OCI-LY7 (cell line): Measurements from ENCODE around the gene S1PR1. TPM values are rescaled to one million over a fixed set of nuclear protein-coding genes. Genes with fewer than 3 reads are reported as not detected.

Experiments
- BruUV-seq: library from RNA; stranded (reverse); fragments of 400-500 nt; replicated peaks from 2 replicates; lab custom pipeline; 2021; lab: Mats Ljungman, UMichigan
- CTCF ChIA-PET: fragments of 300-600 bp; sonication (Branson Sonifier 250); formaldehyde crosslinking; loops from one replicate; lab custom pipeline; 2022; ENCODE audit warnings: antibody characterized with exemption; ENCODE audit not compliant: unreplicated experiment; lab: Charles Lee
- POLR2A ChIA-PET: fragments of 300-600 bp; sonication (Branson Sonifier 250); formaldehyde crosslinking; loops from one replicate; lab custom pipeline; 2022; ENCODE audit warnings: antibody characterized with exemption; lab: Charles Lee
- DNase-seq: peaks from one replicate; pipeline ENCODE4 v3.0.0-alpha.2; 2015; ENCODE audit warnings: low spot score
- H2AFZ ChIP-seq: fragments of 200-600 bp; sonication (generic), shearing (Covaris generic); 2 replicates; pipeline ENCODE4 v1.6.1; 2014; ENCODE audit warnings: mild to moderate bottlenecking, antibody characterized with exemption, low read length, moderate library complexity
- H3K27ac ChIP-seq: fragments of 200-600 bp; sonication (generic); 2 replicates; pipeline ENCODE4 v1.5.1; 2014; ENCODE audit warnings: mixed run types, low read depth, mild to moderate bottlenecking, moderate library complexity, low read length, inconsistent platforms; ENCODE audit not compliant: poor library complexity, severe bottlenecking
- H3K36me3 ChIP-seq: fragments of 200-600 bp; sonication (generic); 2 replicates; pipeline ENCODE4 v1.6.1; 2014; ENCODE audit warnings: mild to moderate bottlenecking, antibody characterized with exemption, low read length, moderate library complexity, mixed read lengths; ENCODE audit not compliant: insufficient read depth
- H3K4me1 ChIP-seq: fragments of 200-600 bp; sonication (generic); 2 replicates; pipeline ENCODE4 v1.5.1; 2014; ENCODE audit warnings: mild to moderate bottlenecking, low read length; ENCODE audit not compliant: insufficient read depth, poor library complexity, severe bottlenecking
- H3K4me2 ChIP-seq: fragments of 200-600 bp; sonication (generic); 2 replicates; pipeline ENCODE4 v1.6.1; 2014; ENCODE audit warnings: mild to moderate bottlenecking, low read length
- H3K4me3 ChIP-seq: fragments of 200-600 bp; sonication (generic); 2 replicates; pipeline ENCODE4 v1.5.1; 2014; ENCODE audit warnings: mild to moderate bottlenecking, low read depth, low read length; ENCODE audit not compliant: poor library complexity, severe bottlenecking
- H3K79me2 ChIP-seq: fragments of 200-600 bp; sonication (generic); 2 replicates; pipeline ENCODE4 v1.6.1; 2016; ENCODE audit warnings: low read depth, mild to moderate bottlenecking, low read length, moderate library complexity, mixed read lengths; ENCODE audit not compliant: insufficient read depth
- H3K9me2 ChIP-seq: fragments of 200-600 bp; sonication (generic); 2 replicates; pipeline ENCODE4 v1.6.1; 2016; ENCODE audit warnings: mild to moderate bottlenecking, low read length, mixed read lengths; ENCODE audit not compliant: insufficient read depth
- H3K9me3 ChIP-seq: fragments of 200-600 bp; sonication (generic); 2 replicates; pipeline ENCODE4 v1.6.1; 2014; ENCODE audit warnings: mild to moderate bottlenecking, mixed run types, low read length, mixed read lengths
- H4K20me1 ChIP-seq: fragments of 200-600 bp; sonication (generic); 2 replicates; pipeline ENCODE4 v1.6.1; 2014; ENCODE audit warnings: mild to moderate bottlenecking, antibody characterized with exemption, low read length, moderate library complexity, mixed read lengths; ENCODE audit not compliant: insufficient read depth
- CTCF ChIP-seq: fragments of 200-600 bp; sonication (generic); conservative IDR thresholded peaks from 2 replicates; pipeline ENCODE4 v1.5.1; 2014; ENCODE audit warnings: mild to moderate bottlenecking, antibody characterized with exemption, low read length, moderate library complexity, mixed read lengths
- EZH2phosphoT487 ChIP-seq: fragments of 200-600 bp; sonication (generic); IDR thresholded peaks from 2 replicates; pipeline ENCODE4 v1.6.1; 2018; ENCODE audit warnings: low read depth, borderline replicate concordance, mild to moderate bottlenecking, mixed run types, antibody characterized with exemption, low read length, moderate library complexity, mixed read lengths
- intact Hi-C: fragments of 100-400 bp; cut with micrococcal nuclease; formaldehyde crosslinking; loops from one replicate; pipeline ENCODE4 v1.10.0; 2022; ENCODE audit not compliant: unreplicated experiment
- total RNA-seq, 2 experiments: library from RNA; depleted of rRNA in 1 of 2; stranded (reverse); fragments of >200 nt in 1 of 2; shearing (Covaris generic) in 1 of 2; gene quantifications; 2 replicates each; pipeline ENCODE4 v1.2.3, GENCODE V29; 2014 to 2022

The S1PR1 gene
- total RNA-seq, 2 experiments from 2014 or later, result 0.41 TPM; not detected in 1

- POLR2A ChIA-PET, result interaction anchor here (0.8 to 2.6 kb wide), 2 partner anchors 14 to 15 kb away, joined by 3 to 14 read pairs; no protein-coding TSS in a partner anchor
- Histone ChIP-seq H3K4me3 (no peak overlapping the region), H3K79me2 (no peaks in the 10 kb centered on the region), H3K9me3 (no peaks in the 10 kb centered on the region), H3K4me2 (no peak overlapping the region), H2AFZ (no peak overlapping the region), H3K4me1 (no peaks in the 10 kb centered on the region), H3K9me2 (no peaks in the 10 kb centered on the region), H4K20me1 (no peaks in the 10 kb centered on the region), H3K27ac (no peak overlapping the region), H3K36me3 (no peaks in the 10 kb centered on the region)
- TF ChIP-seq CTCF, result no peak
- TF ChIP-seq EZH2phosphoT487, result no peak
- CTCF ChIA-PET, result no interaction called here
- no peak for DNase-seq
- BruUV-seq, result no TSS peak
- intact Hi-C loops, result no loop called here
Observed at GRCh38 chr1:101267082-101267481, 30.3 kb downstream of the S1PR1 start.

- Histone ChIP-seq H3K79me2 (no peaks in the 10 kb centered on the region), H3K4me3 (no peak overlapping the region), H3K9me2 (no peaks in the 10 kb centered on the region), H3K36me3 (no peaks in the 10 kb centered on the region), H2AFZ (no peak overlapping the region), H4K20me1 (no peaks in the 10 kb centered on the region), H3K4me2 (no peak overlapping the region), H3K27ac (no peak overlapping the region), H3K4me1 (no peaks in the 10 kb centered on the region), H3K9me3 (no peaks in the 10 kb centered on the region)
- POLR2A ChIA-PET, result interaction anchor here (1.2 to 2.6 kb wide), 3 partner anchors 17 to 234 kb away, joined by 3 to 14 read pairs (median 3); no protein-coding TSS in a partner anchor
- CTCF ChIA-PET, result interaction anchor here (0.7 kb wide), 1 partner anchor 11 kb away, joined by 3 read pairs; no protein-coding TSS in a partner anchor
- no TSS peak for BruUV-seq
- intact Hi-C loops, result no loop called here
- no peak for DNase-seq
- no peak for TF ChIP-seq EZH2phosphoT487
- TF ChIP-seq CTCF, result no peak
Observed at GRCh38 chr1:101268893-101269292, 32.1 kb downstream of the S1PR1 start.

- Histone ChIP-seq H3K9me2 (no peaks in the 10 kb centered on the region), H3K4me3 (no peak overlapping the region), H3K79me2 (no peaks in the 10 kb centered on the region), H3K9me3 (no peaks in the 10 kb centered on the region), H4K20me1 (no peaks in the 10 kb centered on the region), H3K27ac (no peak overlapping the region), H3K4me2 (no peak overlapping the region), H3K4me1 (peaks cover 9% of the 10 kb centered on the region), H3K36me3 (no peaks in the 10 kb centered on the region), H2AFZ (no peak overlapping the region; the same call in 1 of the 2 replicates)
- ChIA-PET POLR2A (no interaction called here), CTCF (no interaction called here)
- intact Hi-C loops, result no loop called here
- no peak for DNase-seq
- TF ChIP-seq CTCF (no peak), EZH2phosphoT487 (no peak)
- BruUV-seq, result no TSS peak
Observed at GRCh38 chr1:101275672-101276071, 38.9 kb downstream of the S1PR1 start.
